Measurements from ENCODE around the gene PVALEF.

DNA sequence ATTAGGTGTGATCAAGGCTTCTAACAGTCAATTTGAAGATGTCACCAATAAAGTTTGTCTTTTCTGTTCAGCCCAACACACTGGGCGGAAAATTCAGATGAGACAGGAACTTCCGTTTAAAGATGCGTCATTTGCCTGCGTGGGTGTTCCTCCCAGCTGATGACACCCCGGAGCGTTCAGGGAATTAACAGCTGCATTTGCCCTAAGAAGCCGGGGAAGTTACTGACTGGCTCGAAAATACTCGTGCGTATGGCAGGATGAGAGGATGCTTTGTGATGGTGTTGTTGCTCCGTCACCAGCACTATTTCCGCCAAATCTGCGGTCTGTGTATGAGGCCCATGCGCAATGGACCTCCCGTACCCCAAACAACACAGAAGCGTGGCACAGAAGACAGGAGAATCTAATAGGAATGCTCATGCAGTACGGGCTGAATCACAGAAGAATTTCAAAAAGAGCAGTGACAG is 11.9 kb upstream of the PVALEF start:
- TF ChIP-seq POLR2A (IDR thresholded peaks at IDR 0.05; ENCODE audit: low read length) (no peak), GATA1 (IDR thresholded peaks at IDR 0.05; ENCODE audit: low read depth, low read length) (no peak)
